GM08714 (cell line): Measurements from ENCODE around the gene UGT1A7.
"Not testable (repeated sequence)": the region's sequence is repeated elsewhere in the genome, so short reads cannot be mapped to it uniquely, and the experiment has no call there.

Experiments
- H3K4me3 ChIP-seq: fragments of 200-500 bp; sonication (Bioruptor generic); 2 replicates; pipeline ENCODE4 v1.5.1; 2014; ENCODE audit warnings: mild to moderate bottlenecking, low read length, inconsistent platforms
- ZNF274 ChIP-seq: IDR thresholded peaks from 2 replicates; pipeline ENCODE4 v1.6.1; 2012; ENCODE audit warnings: mild to moderate bottlenecking, low read depth, low read length

Gene UGT1A7

GRCh38 chr2:233718552-233718951, 36.9 kb downstream of the UGT1A7 start, which contains the start of gene UGT1A4:
UGT1A4 (plus strand) TSS chr2:233718736; CDS start chr2:233718821, 85 bp downstream.
- no peak for TF ChIP-seq ZNF274
- H3K4me3 ChIP-seq: no peak within 1 kb of the TSS

- no peak within 1 kb of the TSS for H3K4me3 ChIP-seq
- TF ChIP-seq ZNF274: no peak
Measured at GRCh38 chr2:233728723-233729301, 47.1 kb downstream of the UGT1A7 start, which contains the start of gene UGT1A3. UGT1A3 (plus strand) TSS chr2:233729042; CDS start chr2:233729127, 85 bp downstream.

GRCh38 chr2:233736868-233737653, 55.4 kb downstream of the UGT1A7 start:
- not testable (repeated sequence) for H3K4me3 ChIP-seq

GRCh38 chr2:233740870-233741269, 59.2 kb downstream of the UGT1A7 start:
- no peak overlapping the region for H3K4me3 ChIP-seq
- no peak for TF ChIP-seq ZNF274

- no peak for TF ChIP-seq ZNF274
- no peak overlapping the region for H3K4me3 ChIP-seq
Measured at GRCh38 chr2:233743464-233744259, 62.0 kb downstream of the UGT1A7 start.

GRCh38 chr2:233745073-233745755, 63.5 kb downstream of the UGT1A7 start:
- no peak for TF ChIP-seq ZNF274
- H3K4me3 ChIP-seq: no peak overlapping the region

- not testable (repeated sequence) for H3K4me3 ChIP-seq
Measured at GRCh38 chr2:233745838-233746237, 64.1 kb downstream of the UGT1A7 start.

GRCh38 chr2:233746475-233747282, 65.0 kb downstream of the UGT1A7 start:
- TF ChIP-seq ZNF274: no peak
- no peak overlapping the region for H3K4me3 ChIP-seq

GRCh38 chr2:233747283-233747544, 65.5 kb downstream of the UGT1A7 start:
- H3K4me3 ChIP-seq: no peak overlapping the region
- TF ChIP-seq ZNF274: no peak

GRCh38 chr2:233750689-233751088, 69.0 kb downstream of the UGT1A7 start:
- not testable (repeated sequence) for H3K4me3 ChIP-seq

GRCh38 chr2:233751212-233752009, 69.7 kb downstream of the UGT1A7 start:
- not testable (repeated sequence) for H3K4me3 ChIP-seq

- H3K4me3 ChIP-seq: no peak overlapping the region
- TF ChIP-seq ZNF274: no peak
Measured at GRCh38 chr2:233754872-233755611, 73.3 kb downstream of the UGT1A7 start.
